MV-4-11 (cell line): ENCODE data around the gene BORA.
"Not testable (repeated sequence)": the region's sequence is repeated elsewhere in the genome, so short reads cannot be mapped to it uniquely, and the experiment has no call there.

Experiments
- DNase-seq: peaks from one replicate; lab custom pipeline; 2025; lab: John Stamatoyannopoulos, UW

BORA gene

DNA sequence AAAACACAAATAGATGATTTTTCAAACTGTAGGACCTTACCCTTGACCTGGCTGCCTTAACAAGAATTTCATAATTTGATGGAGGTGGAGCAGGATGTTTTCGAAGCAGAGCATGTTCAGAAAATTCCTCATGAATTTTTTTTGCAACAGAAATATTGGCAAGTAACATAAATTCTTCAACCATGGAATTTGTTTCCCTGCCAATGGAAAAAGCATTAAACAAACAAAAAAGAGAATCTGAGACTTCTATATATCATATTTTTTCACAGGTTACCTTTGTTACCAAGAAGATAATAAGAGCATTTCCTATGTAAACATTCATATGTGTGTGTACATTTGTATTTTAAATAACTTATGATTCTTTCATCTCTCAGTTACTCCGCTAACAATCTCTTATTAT, 35.7 kb downstream of the BORA start:
- no peak for DNase-seq

DNA sequence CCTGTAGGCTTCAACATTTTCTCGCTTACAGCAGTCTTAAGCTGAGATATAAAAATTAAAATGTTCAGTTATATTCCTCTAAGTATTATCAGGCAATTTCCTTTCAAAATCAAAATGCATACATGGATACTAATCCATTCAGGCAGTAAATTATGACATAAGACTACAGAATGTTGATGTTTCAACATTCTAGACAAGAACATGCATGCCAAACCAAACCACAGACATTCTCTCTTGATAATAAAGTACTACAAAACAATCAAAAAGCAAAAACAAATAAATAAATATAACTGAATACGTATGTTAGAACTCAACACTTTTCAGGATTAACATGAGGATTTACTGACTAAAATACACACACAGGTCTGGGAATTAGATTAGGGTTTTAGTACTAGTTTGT, 46.3 kb downstream of the BORA start:
- no peak for DNase-seq

DNA sequence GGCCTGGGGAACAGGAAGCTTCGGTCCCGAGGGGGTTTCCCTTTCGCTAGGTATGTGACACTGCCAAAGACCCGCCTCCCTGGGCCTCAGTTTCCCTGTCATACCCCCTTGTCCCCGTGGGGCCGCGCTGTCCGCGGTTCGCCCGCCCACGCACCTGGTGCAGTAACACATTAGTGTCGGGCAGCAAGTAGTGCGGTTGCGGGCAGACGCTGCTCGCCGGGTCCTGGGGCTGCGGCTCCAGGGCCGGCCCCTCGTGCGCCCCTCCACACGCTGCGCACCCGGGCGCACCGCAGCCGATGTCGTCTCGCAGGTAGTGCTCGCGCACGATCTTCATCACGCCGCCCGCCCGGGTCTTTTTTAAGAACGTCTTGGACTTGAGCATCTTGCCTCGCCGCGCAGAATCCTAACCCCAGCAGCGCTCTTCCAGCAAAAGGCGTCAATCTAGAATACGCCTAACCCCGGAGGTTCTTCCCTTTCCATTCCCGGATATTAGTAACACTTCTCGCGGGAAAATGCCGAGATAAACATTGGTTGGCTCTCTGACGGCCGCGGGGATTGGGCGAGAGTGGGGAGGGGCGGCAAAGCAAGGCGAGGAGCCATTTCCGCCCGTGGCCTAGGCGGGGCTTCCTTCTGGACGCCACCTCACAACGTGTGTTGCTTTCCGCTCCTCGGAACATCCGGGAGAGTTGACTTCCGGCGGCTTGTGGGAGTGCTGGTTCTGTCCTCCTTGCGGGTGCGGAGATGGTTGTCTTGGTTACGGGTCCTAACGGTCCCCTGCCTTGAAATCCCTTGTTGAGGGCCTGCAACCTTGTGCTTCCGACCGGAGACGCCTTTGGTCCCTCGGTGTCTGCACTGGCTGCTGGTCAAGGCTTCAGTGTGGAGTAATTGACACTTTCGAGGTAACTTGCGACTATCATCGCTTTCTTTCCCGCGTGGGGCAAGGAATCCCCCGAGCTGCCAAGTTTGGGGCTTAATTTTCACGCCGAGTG, 54.0 kb downstream of the BORA start, which contains the start of the genes DIS3 and PIBF1:
Gene DIS3, minus strand, starts transcription at position 450 of the 989 bp plus-strand sequence. Its CDS starts 68 bp downstream, at position 382.
Gene PIBF1, plus strand, starts transcription at position 683 of the 989 bp plus-strand sequence. CDS start 1,337 bp downstream, outside the sequence.
- peak; percentile 98 for DNase-seq

DNA sequence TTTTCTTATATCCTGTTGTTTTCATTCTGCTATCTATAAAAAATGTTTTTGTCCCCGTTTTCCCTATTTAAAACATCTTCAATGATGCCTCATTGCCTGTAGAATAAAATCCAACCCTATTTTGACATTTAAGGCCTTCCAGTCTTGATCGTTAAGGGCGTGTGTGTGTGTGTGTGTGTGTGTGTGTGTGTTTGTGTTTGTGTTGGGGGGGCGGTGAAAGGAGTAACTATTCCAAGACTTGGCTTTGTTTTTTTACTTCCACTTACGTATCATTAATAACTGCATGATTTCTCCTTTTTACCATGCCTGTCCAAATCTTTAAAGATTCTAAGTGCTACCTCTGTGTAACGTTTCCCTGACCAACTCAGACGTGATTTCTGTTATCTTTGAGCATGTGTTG, 55.0 kb downstream of the BORA start:
- no peak for DNase-seq

DNA sequence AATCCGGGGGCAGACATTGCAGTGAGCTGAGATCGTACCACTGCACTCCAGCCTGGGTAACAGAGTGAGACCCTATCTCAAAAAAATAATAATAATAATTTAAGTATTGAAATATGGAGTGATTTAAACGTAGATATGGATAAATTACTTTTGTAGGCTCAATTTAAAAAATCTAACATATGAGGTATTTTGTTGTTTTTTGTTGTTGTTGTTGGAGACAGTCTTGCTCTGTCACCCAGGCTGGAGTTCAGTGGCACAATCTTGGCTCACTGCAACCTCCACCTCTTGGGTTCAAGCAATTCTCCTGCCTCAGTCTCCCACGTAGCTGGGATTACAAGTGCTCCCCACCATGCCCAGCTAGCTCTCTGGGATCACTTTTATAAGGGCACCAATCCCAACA, 57.0 kb downstream of the BORA start:
- DNase-seq = not testable (repeated sequence)

DNA sequence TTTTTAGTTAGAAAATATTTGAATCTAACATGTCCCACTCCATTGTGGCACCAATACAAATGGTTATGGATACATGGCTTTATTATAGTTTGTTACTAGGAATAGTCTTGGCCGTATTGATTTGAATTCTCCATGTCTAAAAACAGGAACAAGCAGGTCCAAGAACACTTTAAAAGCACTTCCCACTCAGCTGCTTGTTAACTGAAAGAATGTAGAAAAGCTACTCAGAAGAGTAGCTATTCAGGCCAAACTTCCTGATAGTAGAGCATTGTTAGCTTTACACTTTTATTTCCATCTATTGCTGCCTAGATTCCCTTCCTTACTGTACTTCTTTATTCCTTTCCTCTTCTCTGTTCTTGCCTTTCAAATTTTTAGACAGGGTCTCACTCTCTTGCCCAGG, 61.1 kb downstream of the BORA start:
- DNase-seq = peak; percentile 38

DNA sequence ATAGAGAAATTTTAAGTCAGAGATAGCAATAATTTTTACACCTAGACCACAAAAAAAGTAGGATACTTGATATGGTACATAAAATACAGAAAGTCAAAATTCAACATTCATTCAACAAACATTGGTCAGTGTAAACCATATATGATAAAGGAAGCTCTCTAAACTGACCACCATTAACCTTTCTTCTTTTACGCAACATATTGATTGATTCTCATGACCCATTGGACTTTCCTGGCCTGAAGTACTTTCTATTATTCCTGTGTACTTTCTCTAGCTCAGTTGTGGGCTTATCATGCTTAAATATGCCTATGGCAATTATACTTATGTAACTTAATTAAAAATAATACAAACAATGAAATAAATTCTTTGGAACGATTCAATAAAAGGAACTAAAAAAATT, 64.9 kb downstream of the BORA start:
- DNase-seq = no peak

DNA sequence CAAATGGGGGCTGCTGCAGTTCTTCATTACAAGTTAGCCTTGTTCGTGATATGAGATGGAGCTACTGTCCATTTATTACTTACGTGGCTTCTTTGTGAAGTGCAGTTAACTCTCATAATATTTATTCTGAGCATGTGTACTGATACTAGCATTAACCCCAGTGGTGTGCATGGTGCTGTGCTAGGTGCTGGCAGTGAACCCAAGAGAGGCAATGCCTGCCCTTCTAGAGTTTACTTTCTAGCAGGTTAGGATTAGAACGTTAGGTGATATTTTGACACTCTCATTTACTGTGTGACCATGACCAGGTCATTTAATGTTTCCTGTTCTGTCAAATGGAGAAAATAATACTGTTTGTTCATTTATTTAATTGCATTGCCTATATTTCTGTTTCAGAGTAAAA, 71.1 kb downstream of the BORA start:
- no peak for DNase-seq

DNA sequence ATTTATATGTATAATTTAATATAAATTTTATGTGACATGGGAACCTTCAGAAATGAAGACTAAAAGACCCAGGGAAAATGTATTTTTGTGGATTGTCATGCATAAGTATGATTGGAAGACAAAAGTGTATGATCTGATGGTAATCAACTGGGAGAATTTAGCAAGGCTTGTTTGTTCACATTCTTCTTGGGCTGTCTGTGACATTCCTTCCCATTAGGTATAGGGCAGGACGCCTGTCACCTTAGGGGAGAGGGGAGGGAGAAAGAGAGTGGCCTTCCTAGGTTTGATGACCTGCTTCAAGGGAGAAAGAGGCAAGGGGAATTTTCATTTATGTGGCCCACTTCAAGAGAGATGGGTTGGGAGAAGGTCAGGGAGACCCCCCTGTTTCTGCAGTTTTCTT, 76.6 kb downstream of the BORA start:
- no peak for DNase-seq
